ENCODE results near the gene EFCAB14. TPM values are rescaled to one million over a fixed set of nuclear protein-coding genes. Genes with fewer than 3 reads are reported as not detected.

EFCAB14 gene
- total and polyA plus RNA-seq, 7 donors, result 36.9 to 72.0 (median 63.1) TPM

- WGBS, 2 donors, result 96 to 98% methylated on average over 1 of the region's 1 CpG
- peaks cover 0 to 81% (median 28%) of the 10 kb centered on the region in 4 donors for H3K36me3 ChIP-seq
- intact Hi-C loops (cut with DNase I), result no loop called here
Observed at GRCh38 chr1:46677339-46677738, 41.6 kb downstream of the EFCAB14 start.

GRCh38 chr1:46676531-46676930 lies 42.4 kb downstream of the EFCAB14 start:
- 88 to 95% methylated on average over 1 of the region's 1 CpG for WGBS, 2 donors
- DNase-seq, result no peak
- H3K4me3 ChIP-seq, result no peak overlapping the region

More at GRCh38 chr1:46677339-46677738, 41.6 kb downstream of the EFCAB14 start:
- DNase-seq, result no peak
- H3K27me3 ChIP-seq, result no peaks in the 10 kb centered on the region
- no peaks in the 10 kb centered on the region for H3K9me3 ChIP-seq
- H3K4me3 ChIP-seq, result no peak overlapping the region
- no peak overlapping the region for H3K27ac ChIP-seq
- TF ChIP-seq POLR2A (IDR thresholded peaks at IDR 0.05) (no peak), EP300 (IDR thresholded peaks at IDR 0.05) (no peak), CTCF (IDR thresholded peaks at IDR 0.05) (no peak), POLR2AphosphoS5 (IDR thresholded peaks at IDR 0.05) (no peak)
- peaks cover 0 to 12% (median 0%) of the 10 kb centered on the region in 4 donors for H3K4me1 ChIP-seq

GRCh38 chr1:46675549-46676314 lies 43.2 kb downstream of the EFCAB14 start:
- peaks cover 0 to 66% (median 26%) of the 10 kb centered on the region in 4 donors for H3K36me3 ChIP-seq
- WGBS, 2 donors, result 95 to 96% methylated on average over 1 of the region's 1 CpG
- no peak overlapping the region for H3K27ac ChIP-seq
- TF ChIP-seq POLR2AphosphoS5 (IDR thresholded peaks at IDR 0.05), result no peak
- no peak for TF ChIP-seq CTCF (IDR thresholded peaks at IDR 0.05)
- no peak for TF ChIP-seq EP300 (IDR thresholded peaks at IDR 0.05)
- TF ChIP-seq POLR2A (IDR thresholded peaks at IDR 0.05), result no peak
- H3K9me3 ChIP-seq, result no peaks in the 10 kb centered on the region
- H3K27me3 ChIP-seq, result no peaks in the 10 kb centered on the region
- no peaks in the 10 kb centered on the region for H3K4me1 ChIP-seq
- DNase-seq, result no peak
- intact Hi-C loops (cut with DNase I), result no loop called here
- no peak overlapping the region for H3K4me3 ChIP-seq

More at GRCh38 chr1:46676531-46676930, 42.4 kb downstream of the EFCAB14 start:
- Histone ChIP-seq H3K27ac (no peak overlapping the region), H3K27me3 (no peaks in the 10 kb centered on the region), H3K36me3 (peaks cover 0 to 73% (median 27%) of the 10 kb centered on the region in 4 donors), H3K4me1 (peaks cover 0 to 6% (median 0%) of the 10 kb centered on the region in 4 donors), H3K9me3 (no peaks in the 10 kb centered on the region)
- intact Hi-C loops (cut with DNase I), result no loop called here
- no peak for TF ChIP-seq POLR2A (IDR thresholded peaks at IDR 0.05)
- TF ChIP-seq EP300 (IDR thresholded peaks at IDR 0.05), result no peak

GRCh38 chr1:46673749-46674182 lies 45.1 kb downstream of the EFCAB14 start:
- H3K27me3 ChIP-seq, result no peaks in the 10 kb centered on the region
- H3K36me3 ChIP-seq, result peaks cover 0 to 48% (median 20%) of the 10 kb centered on the region in 4 donors
- H3K4me3 ChIP-seq, result no peak overlapping the region
- intact Hi-C loops (cut with DNase I), result no loop called here
- TF ChIP-seq POLR2AphosphoS5 (IDR thresholded peaks at IDR 0.05), result no peak
- no peak for TF ChIP-seq POLR2A (IDR thresholded peaks at IDR 0.05)
- TF ChIP-seq EP300 (IDR thresholded peaks at IDR 0.05), result no peak
- TF ChIP-seq CTCF (IDR thresholded peaks at IDR 0.05), result no peak
- 63 to 76% methylated on average over 4 of the region's 4 CpGs for WGBS, 2 donors
- H3K27ac ChIP-seq, result no peak overlapping the region
- H3K9me3 ChIP-seq, result no peaks in the 10 kb centered on the region
- no peak for DNase-seq
- peaks cover 0 to 2% (median 0%) of the 10 kb centered on the region in 4 donors for H3K4me1 ChIP-seq

- Histone ChIP-seq H3K36me3 (peaks cover 0 to 37% (median 17%) of the 10 kb centered on the region in 4 donors), H3K4me3 (no peak overlapping the region), H3K4me1 (peaks cover 0 to 6% (median 0%) of the 10 kb centered on the region in 4 donors), H3K27ac (no peak overlapping the region), H3K9me3 (no peaks in the 10 kb centered on the region), H3K27me3 (no peaks in the 10 kb centered on the region)
- WGBS, 2 donors, result 80% methylated on average over 8 of the region's 8 CpGs
- no peak for DNase-seq
- no peak for TF ChIP-seq EP300 (IDR thresholded peaks at IDR 0.05)
- intact Hi-C loops (cut with DNase I), result no loop called here
Observed at GRCh38 chr1:46672696-46673095, 46.2 kb downstream of the EFCAB14 start.

All from sigmoid colon (tissue), 7 donors.